ENCODE measurements around the gene C20orf141. TPM values are rescaled to one million over a fixed set of nuclear protein-coding genes. Genes with fewer than 3 reads are reported as not detected.
"Not testable (repeated sequence)": the region's sequence is repeated elsewhere in the genome, so short reads cannot be mapped to it uniquely, and the experiment has no call there.

The C20orf141 gene
- total RNA-seq, 1 experiment from 2014 or later, result not detected

DNA sequence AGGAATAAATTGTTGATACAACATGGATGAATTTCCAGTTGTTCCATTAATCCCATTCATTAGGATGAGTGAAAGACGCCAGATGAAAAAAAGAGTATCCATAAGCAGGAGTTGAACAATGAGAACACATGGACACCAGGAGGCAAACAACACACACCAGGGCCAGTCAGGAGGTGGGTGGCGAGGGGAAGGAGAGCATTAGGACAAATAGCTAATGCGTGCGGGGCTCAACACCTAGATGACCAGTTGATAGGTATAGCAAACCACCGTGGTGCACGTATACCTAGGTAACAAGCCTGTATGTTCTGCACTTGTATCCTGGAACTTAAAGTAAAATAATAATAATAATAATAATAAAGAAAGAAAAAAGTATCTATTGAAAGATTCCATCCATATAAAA lies 14.6 kb downstream of the C20orf141 start:
- Histone ChIP-seq H4K20me1 (ENCODE audit: control insufficient read depth, insufficient read depth, insufficient read length) (no peaks in the 10 kb centered on the region), H3K9me3 (ENCODE audit: control insufficient read depth, low read depth, low read length) (no peaks in the 10 kb centered on the region), H3K27ac (ENCODE audit: insufficient read length, low read depth, low read length) (no peak overlapping the region), H2AK5ac (ENCODE audit: insufficient read length, low read length) (no peak overlapping the region), H3T11ph (ENCODE audit: low read length) (no peak overlapping the region), H2BK15ac (ENCODE audit: low read depth, low read length) (no peak overlapping the region), H2BK20ac (ENCODE audit: low read depth, low read length, poor library complexity, severe bottlenecking) (peak overlapping the region; percentile 45), H2BK12ac (ENCODE audit: insufficient read length, low read depth, low read length) (no peak overlapping the region), H3K9ac (ENCODE audit: extremely low read depth, insufficient read length, low read length) (no peak overlapping the region), H3K14ac (ENCODE audit: insufficient read depth, low read length) (no peak overlapping the region), H3K4me2 (ENCODE audit: insufficient read depth, insufficient read length, low read length) (no peak overlapping the region), H4K5ac (ENCODE audit: insufficient read length, low read depth, low read length) (no peak overlapping the region), H3K4me1 (ENCODE audit: insufficient read depth, low read length) (no peaks in the 10 kb centered on the region), H2AFZ (ENCODE audit: low read length) (no peak overlapping the region), H3K27me3 (ENCODE audit: insufficient read depth, low read length) (no peaks in the 10 kb centered on the region; the same call in 1 of the 2 replicates), H3K56ac (ENCODE audit: insufficient read length, low read depth, low read length) (no peak overlapping the region), H4K8ac (replicated peaks; ENCODE audit: insufficient read length, low read depth, low read length) (no peak overlapping the region), H3K23ac (ENCODE audit: insufficient read length, low read depth, low read length) (no peak overlapping the region), H2BK5ac (ENCODE audit: insufficient read length, low read length) (no peak overlapping the region), H3K23me2 (ENCODE audit: insufficient read length, low read depth, low read length, poor library complexity, severe bottlenecking) (no peaks in the 10 kb centered on the region), H3K79me1 (ENCODE audit: insufficient read depth, low read depth, low read length, poor library complexity, severe bottlenecking) (no peaks in the 10 kb centered on the region), H3K79me2 (ENCODE audit: insufficient read depth, low read length) (no peaks in the 10 kb centered on the region), H3K4ac (ENCODE audit: low read depth, low read length) (no peak overlapping the region), H3K18ac (ENCODE audit: insufficient read length, low read depth, low read length) (no peak overlapping the region), H4K91ac (ENCODE audit: insufficient read length, low read depth, low read length) (no peak overlapping the region), H2BK120ac (ENCODE audit: low read depth, low read length, poor library complexity, severe bottlenecking) (no peak overlapping the region)
- H3K27ac Mint-ChIP-seq, result no peak overlapping the region
- no peaks in the 10 kb centered on the region for H3K36me3 Mint-ChIP-seq (ENCODE audit: insufficient read depth in 1 of 3, low read depth in 3 of 3)
- no peaks in the 10 kb centered on the region for H3K9me3 Mint-ChIP-seq
- WGBS (ENCODE audit: extremely low coverage, insufficient read length, low lambda C conversion rate), result no CpG with 5 or more reads among the region's 6 CpGs
- H3K4me3 Mint-ChIP-seq, result no peak overlapping the region
- TF ChIP-seq, protein P1, sequence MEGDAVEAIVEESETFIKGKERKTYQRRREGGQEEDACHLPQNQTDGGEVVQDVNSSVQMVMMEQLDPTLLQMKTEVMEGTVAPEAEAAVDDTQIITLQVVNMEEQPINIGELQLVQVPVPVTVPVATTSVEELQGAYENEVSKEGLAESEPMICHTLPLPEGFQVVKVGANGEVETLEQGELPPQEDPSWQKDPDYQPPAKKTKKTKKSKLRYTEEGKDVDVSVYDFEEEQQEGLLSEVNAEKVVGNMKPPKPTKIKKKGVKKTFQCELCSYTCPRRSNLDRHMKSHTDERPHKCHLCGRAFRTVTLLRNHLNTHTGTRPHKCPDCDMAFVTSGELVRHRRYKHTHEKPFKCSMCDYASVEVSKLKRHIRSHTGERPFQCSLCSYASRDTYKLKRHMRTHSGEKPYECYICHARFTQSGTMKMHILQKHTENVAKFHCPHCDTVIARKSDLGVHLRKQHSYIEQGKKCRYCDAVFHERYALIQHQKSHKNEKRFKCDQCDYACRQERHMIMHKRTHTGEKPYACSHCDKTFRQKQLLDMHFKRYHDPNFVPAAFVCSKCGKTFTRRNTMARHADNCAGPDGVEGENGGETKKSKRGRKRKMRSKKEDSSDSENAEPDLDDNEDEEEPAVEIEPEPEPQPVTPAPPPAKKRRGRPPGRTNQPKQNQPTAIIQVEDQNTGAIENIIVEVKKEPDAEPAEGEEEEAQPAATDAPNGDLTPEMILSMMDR (conservative IDR thresholded peaks at IDR 0.05), result no peak
- no peak for DNase-seq
- H3K27me3 Mint-ChIP-seq (ENCODE audit: low read depth), result peaks cover 38% of the 10 kb centered on the region
- H3K4me1 Mint-ChIP-seq, result peaks cover 3 to 4% of the 10 kb centered on the region in 2 experiments; a peak in 3 of 4 replicates

DNA sequence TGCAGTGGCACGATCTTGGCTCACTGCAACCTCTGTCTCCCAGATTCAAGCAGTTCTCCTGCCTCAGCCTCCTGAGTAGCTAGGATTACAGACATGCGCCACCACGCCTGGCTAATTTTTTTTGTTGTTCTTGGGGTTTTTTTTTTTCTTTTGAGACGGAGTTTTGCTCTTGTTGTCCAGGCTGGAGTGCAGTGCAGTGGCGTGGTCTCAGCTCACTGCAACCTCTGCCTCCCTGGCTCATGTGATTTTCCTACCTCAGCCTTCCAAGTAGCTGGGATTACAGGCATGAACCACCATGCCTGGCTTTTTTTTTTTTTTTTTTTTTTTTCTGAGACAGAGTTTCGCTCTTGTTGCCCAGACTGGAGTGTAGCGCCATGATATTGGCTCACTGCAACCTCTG lies 16.4 kb downstream of the C20orf141 start:
- not testable (repeated sequence) for H3K36me3 Mint-ChIP-seq (ENCODE audit: insufficient read depth in 1 of 3, low read depth in 3 of 3); H3K14ac ChIP-seq (ENCODE audit: insufficient read depth, low read length); H3T11ph ChIP-seq (ENCODE audit: low read length); H3K27ac ChIP-seq (ENCODE audit: insufficient read length, low read depth, low read length); H3K23ac ChIP-seq (ENCODE audit: insufficient read length, low read depth, low read length); H3K4me3 Mint-ChIP-seq; H2BK12ac ChIP-seq (ENCODE audit: insufficient read length, low read depth, low read length); H3K18ac ChIP-seq (ENCODE audit: insufficient read length, low read depth, low read length); H3K23me2 ChIP-seq (ENCODE audit: insufficient read length, low read depth, low read length, poor library complexity, severe bottlenecking); H3K27me3 ChIP-seq (ENCODE audit: insufficient read depth, low read length); H3K9me3 Mint-ChIP-seq; H3K4me2 ChIP-seq (ENCODE audit: insufficient read depth, insufficient read length, low read length); DNase-seq; H4K20me1 ChIP-seq (ENCODE audit: control insufficient read depth, insufficient read depth, insufficient read length); H2BK15ac ChIP-seq (ENCODE audit: low read depth, low read length); H2BK20ac ChIP-seq (ENCODE audit: low read depth, low read length, poor library complexity, severe bottlenecking); H3K4me1 Mint-ChIP-seq; H3K56ac ChIP-seq (ENCODE audit: insufficient read length, low read depth, low read length); H2BK120ac ChIP-seq (ENCODE audit: low read depth, low read length, poor library complexity, severe bottlenecking); H3K9ac ChIP-seq (ENCODE audit: extremely low read depth, insufficient read length, low read length); H3K79me2 ChIP-seq (ENCODE audit: insufficient read depth, low read length); H3K4me1 ChIP-seq (ENCODE audit: insufficient read depth, low read length); H4K91ac ChIP-seq (ENCODE audit: insufficient read length, low read depth, low read length); H3K27ac Mint-ChIP-seq; H3K9me3 ChIP-seq (ENCODE audit: control insufficient read depth, low read depth, low read length); H2AFZ ChIP-seq (ENCODE audit: low read length); H4K8ac ChIP-seq (replicated peaks; ENCODE audit: insufficient read length, low read depth, low read length); H2AK5ac ChIP-seq (ENCODE audit: insufficient read length, low read length); H2BK5ac ChIP-seq (ENCODE audit: insufficient read length, low read length); H4K5ac ChIP-seq (ENCODE audit: insufficient read length, low read depth, low read length); H3K79me1 ChIP-seq (ENCODE audit: insufficient read depth, low read depth, low read length, poor library complexity, severe bottlenecking); H3K4ac ChIP-seq (ENCODE audit: low read depth, low read length)
- peaks cover 32% of the 10 kb centered on the region for H3K27me3 Mint-ChIP-seq (ENCODE audit: low read depth)
- no CpG with 5 or more reads among the region's 7 CpGs for WGBS (ENCODE audit: extremely low coverage, insufficient read length, low lambda C conversion rate)
